HG03135 (cell line): ENCODE data around the gene CD109.
A peak's percentile ranks its signal among the peaks of the same experiment; 100 is the strongest.
"Not testable (repeated sequence)": the region's sequence is repeated elsewhere in the genome, so short reads cannot be mapped to it uniquely, and the experiment has no call there.

Experiments
- ATAC-seq: cut with Tn5 transposase; IDR thresholded peaks from one replicate; pipeline ENCODE4 v1.9.1; 2021; ENCODE audit warnings: mild to moderate bottlenecking, moderate library complexity; ENCODE audit not compliant: unreplicated experiment

Gene CD109

DNA sequence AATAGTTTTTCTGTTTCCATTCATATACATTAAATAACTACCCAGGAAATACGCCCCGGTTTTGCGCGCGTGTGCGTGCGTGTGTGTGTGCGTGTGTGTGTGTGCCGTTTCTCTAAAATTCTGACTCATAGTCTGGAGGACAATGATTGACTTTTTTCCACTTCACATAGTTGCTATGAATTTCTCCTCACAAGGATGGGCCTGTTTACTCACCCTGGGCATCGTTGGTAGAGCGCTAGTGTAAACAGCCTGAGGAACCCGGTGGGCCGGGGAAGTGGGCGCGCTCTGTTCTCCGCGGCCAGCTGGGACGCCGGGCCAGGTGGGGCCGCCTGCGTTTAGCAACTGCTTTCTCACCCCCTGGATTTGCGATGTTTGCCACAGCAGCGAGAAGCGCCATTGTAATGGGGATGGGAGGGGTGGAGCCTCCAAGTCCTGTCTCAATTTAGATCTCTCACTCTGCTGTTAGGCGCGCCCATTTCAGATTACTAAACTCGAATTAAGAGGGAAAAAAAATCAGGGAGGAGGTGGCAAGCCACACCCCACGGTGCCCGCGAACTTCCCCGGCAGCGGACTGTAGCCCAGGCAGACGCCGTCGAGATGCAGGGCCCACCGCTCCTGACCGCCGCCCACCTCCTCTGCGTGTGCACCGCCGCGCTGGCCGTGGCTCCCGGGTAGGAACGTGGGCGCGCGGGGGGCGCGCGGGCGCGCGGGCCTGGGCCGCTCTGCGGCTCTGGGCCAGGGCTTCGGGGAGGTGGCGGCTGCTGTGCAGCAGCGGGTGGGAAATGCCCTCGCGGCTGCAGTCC lies at the start of gene CD109:
Gene CD109 (plus strand): TSS at position 585 of the 803 bp plus-strand sequence. CDS start 13 bp downstream, at position 598.
- ATAC-seq: peak; percentile 67

- ATAC-seq: no peak
These were observed 47.8 kb upstream of the CD109 start for GRCh38 chr6:73648166-73648565.

DNA sequence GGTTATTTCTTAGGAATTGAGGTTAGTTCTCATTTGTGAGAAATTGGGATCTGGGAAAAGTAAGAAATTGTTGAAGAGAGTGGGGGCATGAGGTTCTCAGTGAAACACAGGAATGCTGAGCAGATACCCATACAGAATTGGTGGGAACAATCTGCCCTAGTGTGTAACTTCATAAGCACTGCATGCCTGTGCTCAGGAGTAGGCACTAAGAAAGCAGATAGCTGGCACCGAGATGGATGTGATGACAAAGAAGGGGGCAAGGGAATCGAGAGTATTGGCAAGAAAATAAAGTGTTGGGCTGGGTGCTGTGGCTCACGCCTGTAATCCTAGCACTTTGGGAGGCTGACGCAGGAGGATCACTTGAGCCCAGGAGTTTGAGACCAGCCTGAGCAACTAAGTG lies 46.2 kb upstream of the CD109 start:
- no peak for ATAC-seq

GRCh38 chr6:73652637-73653570 lies 43.1 kb upstream of the CD109 start:
- ATAC-seq: peak; percentile 44

- peak; percentile 86 for ATAC-seq
These were observed 42.2 kb upstream of the CD109 start, which contains the start of gene SLC17A5 for GRCh38 chr6:73653571-73654424. TSS of gene SLC17A5 (minus strand) at chr6:73653992. CDS start at chr6:73653886, 106 bp downstream.

DNA sequence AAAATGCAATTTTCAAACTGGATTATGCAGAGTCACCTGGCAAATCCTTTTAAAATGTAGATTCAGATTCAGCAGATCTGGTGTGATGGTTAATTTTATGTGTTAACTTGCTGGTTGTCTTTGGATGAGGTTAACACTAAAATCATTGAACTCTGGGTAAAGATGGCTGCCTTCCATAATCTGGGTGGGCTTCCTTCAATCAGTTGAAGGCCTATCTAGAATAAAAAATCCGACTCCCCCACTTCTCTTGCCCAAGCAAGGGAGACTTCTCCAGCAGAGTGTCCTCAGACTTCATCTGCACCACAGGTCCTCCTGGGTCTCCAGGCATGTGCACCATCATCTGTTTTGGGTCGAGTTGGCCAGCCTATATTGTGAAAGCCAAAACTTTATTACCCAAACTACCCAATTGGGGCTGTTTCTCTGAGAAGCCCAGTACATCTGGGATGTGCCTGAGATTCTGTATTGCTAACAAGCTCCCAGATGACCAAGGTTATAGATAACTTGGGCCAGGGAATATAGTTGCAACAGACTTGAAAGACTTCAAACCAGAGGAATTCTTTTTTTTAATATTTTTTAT lies 40.6 kb upstream of the CD109 start:
- ATAC-seq: no peak

DNA sequence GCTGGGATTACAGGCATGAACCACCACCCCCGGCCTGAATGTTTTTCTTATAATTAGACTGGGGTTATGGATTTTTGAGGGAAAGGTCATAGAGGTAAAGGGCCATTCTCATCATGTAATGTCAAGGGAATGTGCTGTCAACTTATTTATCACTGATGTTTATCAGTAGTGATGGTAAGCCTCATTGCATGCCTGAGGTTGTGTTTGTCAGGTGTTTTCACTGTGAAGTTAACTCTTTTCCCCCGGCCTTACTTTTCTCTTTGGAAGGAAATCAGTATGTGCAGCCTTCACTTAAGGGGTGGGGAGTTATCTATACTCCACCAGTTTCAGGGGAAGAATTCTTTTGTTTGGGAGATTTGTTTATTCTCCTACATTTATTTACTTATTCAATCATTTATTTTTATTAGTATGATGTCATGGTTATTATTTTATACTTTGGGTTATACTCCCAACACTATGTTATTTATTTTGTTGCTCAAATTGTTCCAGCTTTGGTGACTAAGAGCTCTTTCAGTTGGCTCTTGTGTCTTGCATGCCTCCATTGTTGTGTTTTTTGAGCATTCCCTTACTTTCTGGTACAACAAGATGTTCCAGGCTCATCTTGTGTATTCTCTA lies 39.4 kb upstream of the CD109 start:
- ATAC-seq: no peak

- no peak for ATAC-seq
These were observed 38.8 kb upstream of the CD109 start for GRCh38 chr6:73657201-73657600.

DNA sequence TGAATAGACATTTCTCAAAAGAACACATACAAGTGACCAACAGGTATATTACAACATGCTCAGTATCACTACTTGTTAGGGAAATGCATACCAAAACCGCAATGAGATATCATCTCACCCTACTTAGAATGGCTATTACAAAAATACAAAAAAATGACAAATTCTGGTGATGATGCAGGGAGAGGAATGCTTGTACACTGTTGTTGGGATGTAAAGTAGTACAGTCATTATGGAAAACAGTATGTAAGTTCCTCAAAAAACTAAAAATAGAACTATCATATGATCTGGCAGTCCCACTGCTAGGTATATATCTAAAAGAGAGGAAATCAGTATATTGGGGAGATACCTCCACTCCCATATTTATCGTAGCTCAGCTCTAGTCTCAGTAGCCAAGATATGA lies 31.3 kb upstream of the CD109 start:
- ATAC-seq: no peak

GRCh38 chr6:73665686-73666319 lies 30.2 kb upstream of the CD109 start:
- peak; percentile 76 for ATAC-seq

DNA sequence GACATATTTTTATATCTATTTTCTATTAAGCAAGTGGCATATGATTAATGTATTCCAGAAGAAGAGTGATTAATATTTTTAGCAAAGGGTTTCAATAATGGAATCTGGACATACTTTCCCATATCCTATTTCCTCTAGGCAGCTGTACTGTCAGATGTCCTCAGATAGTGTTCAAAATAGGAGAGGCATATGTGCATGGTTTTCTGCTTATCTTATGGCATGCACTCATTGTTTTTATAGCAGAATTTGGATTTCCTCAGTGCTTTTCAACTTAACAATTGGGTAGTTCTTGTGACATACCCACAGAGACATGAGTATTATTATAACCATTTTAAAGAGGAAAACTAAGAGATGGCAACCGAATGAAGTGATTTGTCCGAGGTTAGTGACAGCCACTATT lies 29.6 kb upstream of the CD109 start:
- ATAC-seq: no peak

DNA sequence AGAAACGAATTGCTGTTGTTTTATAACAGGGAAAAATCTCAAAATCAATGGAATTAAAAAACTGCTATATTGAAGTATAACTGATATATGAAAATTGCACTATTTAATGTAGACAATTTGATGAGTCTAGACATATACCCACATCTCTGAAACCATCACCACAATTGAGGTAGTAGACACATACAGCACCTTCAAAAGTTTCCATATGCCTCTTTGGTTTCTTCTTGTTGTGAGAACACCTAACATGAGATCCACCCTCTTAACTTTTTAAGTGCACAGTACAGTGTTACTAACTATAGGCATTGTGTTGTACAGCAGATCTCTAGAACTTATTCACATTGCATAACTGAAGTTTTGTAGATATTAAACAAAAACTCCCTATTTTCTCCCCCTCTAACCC lies 28.2 kb upstream of the CD109 start:
- ATAC-seq: no peak

GRCh38 chr6:73669005-73669404 lies 27.0 kb upstream of the CD109 start:
- ATAC-seq: no peak

- ATAC-seq: no peak
These were observed 23.9 kb upstream of the CD109 start for GRCh38 chr6:73671911-73672685.

GRCh38 chr6:73675466-73676098 lies 20.4 kb upstream of the CD109 start:
- peak; percentile 94 for ATAC-seq

GRCh38 chr6:73679009-73679408 lies 17.0 kb upstream of the CD109 start:
- ATAC-seq: no peak

DNA sequence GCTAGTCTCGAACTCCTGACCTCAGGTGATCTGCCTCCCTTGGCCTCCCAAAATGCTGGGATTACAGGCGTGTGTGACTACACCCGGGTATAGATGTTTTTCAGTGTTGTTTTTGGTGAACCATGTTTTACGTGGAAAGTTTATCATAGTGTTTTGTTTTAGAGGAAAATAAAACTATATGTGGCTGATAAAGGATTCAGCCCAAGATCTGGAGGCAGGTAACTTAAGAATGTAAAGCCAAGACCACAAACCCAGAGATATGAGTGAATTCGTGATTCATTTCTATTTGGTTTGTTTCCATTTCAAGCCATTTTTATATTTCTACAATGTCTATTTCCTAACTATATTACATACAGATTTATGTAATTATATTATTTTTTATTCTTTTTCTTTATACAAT lies 16.2 kb upstream of the CD109 start:
- ATAC-seq: not testable (repeated sequence)

GRCh38 chr6:73680289-73680918 lies 15.6 kb upstream of the CD109 start:
- ATAC-seq: no peak
